GM19438 (cell line): Measurements from ENCODE around the gene BRCA1.
"Not testable (repeated sequence)": the region's sequence is repeated elsewhere in the genome, so short reads cannot be mapped to it uniquely, and the experiment has no call there.

Experiments used
- ATAC-seq: cut with Tn5 transposase; IDR thresholded peaks from one replicate; pipeline ENCODE4 v1.9.1; 2021; ENCODE audit warnings: low read depth; ENCODE audit not compliant: unreplicated experiment

The BRCA1 gene

GRCh38 chr17:43070872-43071271 lies 54.3 kb downstream of the BRCA1 start:
- ATAC-seq, result no peak

DNA sequence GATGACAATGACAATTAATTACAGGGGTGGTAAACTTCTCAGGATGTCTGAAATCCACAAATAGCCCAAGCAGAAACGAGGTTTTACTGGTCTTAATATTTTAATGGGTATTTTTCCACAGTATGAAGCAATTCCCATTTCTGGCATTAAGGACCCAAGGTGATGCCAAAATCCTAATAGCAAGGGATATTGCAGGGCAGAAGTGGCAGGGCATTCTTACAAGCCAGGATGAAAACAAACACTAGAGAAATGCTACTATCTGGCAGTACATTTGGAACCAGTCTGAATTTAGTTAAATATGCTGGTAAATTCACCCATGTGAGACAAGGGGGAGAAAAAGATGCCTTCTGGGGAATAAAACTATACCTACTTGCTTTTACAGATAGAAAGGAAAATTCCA lies 54.9 kb downstream of the BRCA1 start:
- no peak for ATAC-seq

DNA sequence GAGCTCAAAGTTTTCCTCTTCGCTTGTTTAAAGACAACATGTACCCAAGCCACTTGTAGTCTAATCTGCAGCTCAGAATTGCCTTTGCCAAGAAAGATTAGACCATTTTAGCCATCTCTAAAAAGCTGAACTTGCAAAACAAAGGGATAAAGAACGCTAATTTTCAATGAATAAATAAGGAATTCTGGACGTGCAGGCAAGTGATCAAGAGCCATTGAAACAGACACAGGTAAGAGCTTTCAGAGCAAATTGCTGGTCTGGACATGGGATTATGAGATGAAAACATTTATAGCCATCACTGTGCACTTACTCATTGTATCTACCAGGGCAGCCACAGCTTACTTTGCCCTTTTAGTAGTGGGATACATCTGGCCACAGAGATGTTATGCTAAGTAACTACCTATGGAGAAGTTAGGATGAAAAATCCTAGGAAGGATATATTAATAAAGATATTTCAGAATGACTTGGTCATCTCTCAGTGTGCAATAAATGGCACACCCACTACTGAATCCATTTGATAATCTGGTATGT lies 55.7 kb downstream of the BRCA1 start:
- ATAC-seq, result no peak

GRCh38 chr17:43068570-43069367 lies 56.4 kb downstream of the BRCA1 start:
- ATAC-seq, result no peak

DNA sequence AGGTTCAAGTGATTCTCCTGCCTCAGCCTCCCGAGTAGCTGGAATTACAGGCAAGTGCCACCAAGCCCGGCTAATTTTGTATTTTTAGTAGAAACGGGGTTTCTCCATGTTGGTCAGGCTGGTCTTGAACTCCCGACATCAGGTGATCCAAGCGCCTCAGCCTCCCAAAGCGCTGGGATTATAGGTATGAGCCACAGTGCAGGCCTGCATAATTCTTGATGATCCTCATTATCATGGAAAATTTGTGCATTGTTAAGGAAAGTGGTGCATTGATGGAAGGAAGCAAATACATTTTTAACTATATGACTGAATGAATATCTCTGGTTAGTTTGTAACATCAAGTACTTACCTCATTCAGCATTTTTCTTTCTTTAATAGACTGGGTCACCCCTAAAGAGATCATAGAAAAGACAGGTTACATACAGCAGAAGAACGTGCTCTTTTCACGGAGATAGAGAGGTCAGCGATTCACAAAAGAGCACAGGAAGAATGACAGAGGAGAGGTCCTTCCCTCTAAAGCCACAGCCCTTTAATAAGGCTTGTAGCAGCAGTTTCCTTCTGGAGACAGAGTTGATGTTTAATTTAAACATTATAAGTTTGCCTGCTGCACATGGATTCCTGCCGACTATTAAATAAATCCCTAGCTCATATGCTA lies 62.1 kb downstream of the BRCA1 start:
- no peak for ATAC-seq

- no peak for ATAC-seq
Measured at GRCh38 chr17:43056051-43056450, 69.1 kb downstream of the BRCA1 start.

DNA sequence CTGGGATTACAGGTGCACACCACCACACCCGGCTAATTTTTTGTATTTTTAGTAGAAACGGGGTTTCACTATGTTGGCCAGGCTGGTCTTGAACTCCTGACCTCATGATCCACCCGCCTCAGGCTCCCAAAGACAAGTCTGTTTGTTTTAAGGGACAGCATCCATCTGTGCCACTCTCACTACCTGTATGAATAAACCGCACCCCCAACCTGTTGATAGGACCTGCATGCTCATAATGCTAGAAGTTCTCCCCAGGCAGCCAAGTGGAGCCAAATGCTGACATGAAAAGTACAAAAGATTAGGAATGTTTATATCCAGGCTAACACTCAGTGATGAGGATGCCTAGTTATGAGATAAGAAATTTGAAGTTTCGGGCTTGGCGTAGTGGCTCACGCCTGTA lies 72.2 kb downstream of the BRCA1 start:
- not testable (repeated sequence) for ATAC-seq

GRCh38 chr17:43051969-43052368 lies 73.2 kb downstream of the BRCA1 start:
- no peak for ATAC-seq

- no peak for ATAC-seq
Measured at GRCh38 chr17:43044024-43044423, 81.1 kb downstream of the BRCA1 start.

DNA sequence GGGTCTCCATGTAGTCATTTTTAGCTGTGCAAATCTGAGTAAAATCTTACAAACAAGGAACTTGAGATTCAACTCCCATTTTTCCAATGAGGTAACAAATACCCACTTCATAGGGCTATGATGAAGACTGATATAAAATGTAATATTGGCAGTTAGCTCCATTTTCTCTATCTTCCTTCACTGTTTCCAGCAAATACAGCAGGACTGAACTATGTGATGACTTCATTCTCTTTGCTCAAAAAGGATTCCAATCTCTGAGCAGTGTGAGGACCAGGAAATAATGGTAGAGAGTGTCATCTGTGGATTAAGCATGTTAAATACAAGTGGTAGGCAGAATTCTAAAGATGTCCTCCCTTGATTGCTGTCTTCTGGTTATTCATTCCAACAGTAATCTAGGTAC lies 81.9 kb downstream of the BRCA1 start:
- ATAC-seq, result no peak

- ATAC-seq, result no peak
Measured at GRCh38 chr17:43042025-43042628, 83.0 kb downstream of the BRCA1 start.

GRCh38 chr17:43040655-43041054 lies 84.5 kb downstream of the BRCA1 start:
- no peak for ATAC-seq

DNA sequence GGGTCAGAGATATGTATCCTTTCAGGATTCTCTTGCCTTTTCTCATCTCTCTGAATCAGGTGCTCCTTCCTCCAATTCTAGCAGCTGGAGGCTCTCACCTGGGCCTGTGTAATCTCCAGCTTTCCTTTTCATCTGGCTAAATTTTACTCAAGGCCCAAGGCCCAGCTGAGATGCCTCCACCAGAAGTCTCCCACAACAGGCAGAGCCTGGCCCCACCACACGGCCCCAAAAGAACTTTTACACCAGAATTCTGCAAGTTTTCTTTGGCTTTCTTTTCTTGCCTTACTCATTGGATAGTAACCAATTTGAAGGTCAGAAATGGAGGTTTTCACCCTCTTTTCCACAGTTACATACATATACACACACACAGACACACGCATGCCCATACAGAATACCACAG lies 85.5 kb downstream of the BRCA1 start:
- ATAC-seq, result no peak

DNA sequence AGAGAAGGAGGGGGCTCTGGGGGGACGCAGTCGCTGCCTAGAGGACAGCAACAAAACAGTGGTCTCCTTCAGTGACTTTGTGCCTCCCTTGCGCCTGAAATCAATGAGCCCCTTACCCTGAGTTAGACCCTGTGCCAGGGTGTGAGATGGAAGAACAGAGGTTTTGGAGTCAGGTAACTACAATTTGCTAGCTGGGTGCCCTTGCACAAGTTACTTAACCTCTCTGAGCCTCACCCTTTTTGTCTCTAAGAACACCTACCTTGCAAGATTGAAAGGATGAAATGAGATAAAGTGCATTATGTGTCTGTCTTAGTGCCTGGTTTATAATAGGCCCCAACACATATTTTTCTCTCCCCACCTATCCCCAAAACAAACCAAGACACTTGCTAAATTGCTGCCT lies 90.3 kb downstream of the BRCA1 start:
- ATAC-seq, result no peak

DNA sequence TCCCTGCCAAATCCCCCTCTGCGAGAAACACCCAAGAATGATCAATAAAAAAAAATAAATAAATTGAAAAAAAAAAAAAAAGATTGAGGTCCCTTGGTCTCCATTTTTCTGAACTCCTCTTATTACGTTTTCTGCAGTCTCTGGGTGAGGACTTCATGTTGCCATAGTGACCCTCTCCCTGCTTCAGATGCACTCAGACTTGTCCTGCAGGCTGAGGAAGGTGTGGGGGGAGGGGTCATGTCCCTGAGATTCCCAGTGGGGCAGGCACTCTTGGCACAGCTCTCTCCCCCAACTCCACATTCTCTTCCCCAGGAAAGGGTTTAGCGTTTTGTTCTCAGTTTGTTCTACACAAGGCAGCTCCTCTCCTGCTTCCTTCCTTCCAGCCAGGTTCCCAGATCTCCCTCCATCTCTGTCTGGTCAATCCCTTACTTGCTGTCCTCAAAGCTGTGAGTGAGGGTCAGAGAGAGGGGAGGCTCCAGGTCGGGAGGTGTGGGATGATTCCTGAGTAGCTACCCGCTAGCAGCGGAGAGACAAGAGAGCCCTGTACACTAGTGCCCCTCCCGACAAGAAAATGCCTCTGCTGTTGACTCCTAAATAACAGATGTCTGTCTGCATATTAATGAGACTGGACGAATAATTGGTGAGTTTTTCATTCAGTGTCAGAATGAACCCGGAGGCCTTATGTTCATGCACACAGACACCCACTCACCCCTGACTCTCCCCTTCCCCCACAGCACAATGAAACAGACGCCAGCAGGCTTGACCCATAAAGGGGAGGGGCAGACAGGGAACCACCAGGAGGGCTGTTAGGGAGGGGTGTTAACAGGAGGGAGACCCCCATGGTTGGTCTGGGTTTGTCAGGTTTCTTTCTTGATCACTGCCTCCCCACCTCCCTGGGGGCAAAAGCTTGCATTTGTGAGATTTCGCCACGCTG lies 90.9 kb downstream of the BRCA1 start:
- ATAC-seq, result no peak

GRCh38 chr17:43031666-43032065 lies 93.5 kb downstream of the BRCA1 start:
- no peak for ATAC-seq

GRCh38 chr17:43030137-43030767 lies 94.9 kb downstream of the BRCA1 start:
- ATAC-seq, result no peak

- no peak for ATAC-seq
Measured at GRCh38 chr17:43028221-43028861, 96.8 kb downstream of the BRCA1 start.
